Thyroid gland (tissue), 4 donors: ENCODE measurements around the gene TSC22D3.
"Not testable (repeated sequence)": the region's sequence is repeated elsewhere in the genome, so short reads cannot be mapped to it uniquely, and the experiment has no call there.

Experiments used
- POLR2A ChIP-seq, 2 donors: fragments of 450-650 bp; IDR thresholded peaks; one replicate each; pipeline ENCODE4 v1.6.1; 2017; ENCODE audit warnings: antibody characterized with exemption in 2 of 2, mild to moderate bottlenecking in 2 of 2, moderate library complexity in 1 of 2
- TF ChIP-seq, protein P1 (sequence below), 6 experiments: fragments of 200-600 bp in 3 of 6; fragments of 450-650 bp in 3 of 6; sonication (generic) in 3 of 6; IDR thresholded peaks; one replicate each; pipeline ENCODE4 v1.5.1; 2016 to 2019; ENCODE audit warnings: antibody characterized with exemption in 6 of 6, mild to moderate bottlenecking in 2 of 6, inconsistent platforms in 1 of 6, moderate library complexity in 1 of 6

DNA sequence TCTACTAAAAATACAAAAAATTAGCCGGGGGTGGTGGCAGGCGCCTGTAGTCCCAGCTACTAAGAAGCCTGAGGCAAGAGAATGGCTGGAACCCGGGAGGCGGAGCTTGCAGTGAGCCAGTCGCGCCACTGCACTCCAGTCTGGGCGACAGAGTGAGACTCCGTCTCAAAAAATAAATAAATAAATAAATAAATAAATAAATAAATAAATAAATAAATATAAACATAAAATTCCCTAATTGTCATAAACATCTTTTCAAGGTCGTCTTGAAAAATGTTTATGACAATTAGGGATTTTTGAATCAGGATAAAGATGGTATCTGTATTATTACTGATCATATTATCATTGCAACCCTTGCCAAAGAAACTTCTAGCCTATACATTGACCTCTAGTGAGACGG, 34.5 kb upstream of the TSC22D3 start:
- TF ChIP-seq, protein P1, sequence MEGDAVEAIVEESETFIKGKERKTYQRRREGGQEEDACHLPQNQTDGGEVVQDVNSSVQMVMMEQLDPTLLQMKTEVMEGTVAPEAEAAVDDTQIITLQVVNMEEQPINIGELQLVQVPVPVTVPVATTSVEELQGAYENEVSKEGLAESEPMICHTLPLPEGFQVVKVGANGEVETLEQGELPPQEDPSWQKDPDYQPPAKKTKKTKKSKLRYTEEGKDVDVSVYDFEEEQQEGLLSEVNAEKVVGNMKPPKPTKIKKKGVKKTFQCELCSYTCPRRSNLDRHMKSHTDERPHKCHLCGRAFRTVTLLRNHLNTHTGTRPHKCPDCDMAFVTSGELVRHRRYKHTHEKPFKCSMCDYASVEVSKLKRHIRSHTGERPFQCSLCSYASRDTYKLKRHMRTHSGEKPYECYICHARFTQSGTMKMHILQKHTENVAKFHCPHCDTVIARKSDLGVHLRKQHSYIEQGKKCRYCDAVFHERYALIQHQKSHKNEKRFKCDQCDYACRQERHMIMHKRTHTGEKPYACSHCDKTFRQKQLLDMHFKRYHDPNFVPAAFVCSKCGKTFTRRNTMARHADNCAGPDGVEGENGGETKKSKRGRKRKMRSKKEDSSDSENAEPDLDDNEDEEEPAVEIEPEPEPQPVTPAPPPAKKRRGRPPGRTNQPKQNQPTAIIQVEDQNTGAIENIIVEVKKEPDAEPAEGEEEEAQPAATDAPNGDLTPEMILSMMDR (IDR thresholded peaks at IDR 0.05) = not testable (repeated sequence)
- not testable (repeated sequence) for TF ChIP-seq POLR2A (IDR thresholded peaks at IDR 0.05)
